NCI-H524 (cell line): Measurements from ENCODE around the gene SLC9A9.

Experiments
- DNase-seq, 2 experiments: peaks; one replicate each; lab custom pipeline; 2025; lab: John Stamatoyannopoulos, UW

The SLC9A9 gene

GRCh38 chr3:143216709-143217182, 631.5 kb downstream of the SLC9A9 start:
- no peak for DNase-seq
